Heart right ventricle (tissue), 16 donors: Measurements from ENCODE around the gene TASP1. TPM values are rescaled to one million over a fixed set of nuclear protein-coding genes. Genes with fewer than 3 reads are reported as not detected.

Experiments used
- ATAC-seq, 8 donors: fragments of 200-7000 bp; cut with Tn5 transposase; one replicate each; pipeline ENCODE4 v1.9.1; 2020; ENCODE audit warnings: mild to moderate bottlenecking in 8 of 8, moderate library complexity in 8 of 8, moderate number of reproducible peaks in 1 of 8
- DNase-seq, 2 donors: peaks; one replicate each; pipeline ENCODE4 v3.0.0-alpha.2; 2020
- H3K27ac ChIP-seq, 10 donors: fragments of 200-600 bp; sonication (generic) in 2 of 10; one replicate each; pipeline versions ENCODE4 v1.5.0 to v1.8.0; 2020 to 2022; ENCODE audit warnings: mild to moderate bottlenecking in 3 of 10
- H3K27me3 ChIP-seq, 7 donors: fragments of 200-600 bp; one replicate each; pipeline ENCODE4 v1.8.0; 2021 to 2022; ENCODE audit warnings: mild to moderate bottlenecking in 2 of 7
- H3K36me3 ChIP-seq, 9 donors: fragments of 200-600 bp; sonication (generic) in 1 of 9; one replicate each; pipeline versions ENCODE4 v1.5.0 to v1.8.0; 2020 to 2022; ENCODE audit warnings: mild to moderate bottlenecking in 2 of 9
- H3K4me1 ChIP-seq, 9 donors: fragments of 200-600 bp; sonication (generic) in 1 of 9; one replicate each; pipeline versions ENCODE4 v1.5.0 to v1.8.0; 2020 to 2022; ENCODE audit warnings: mild to moderate bottlenecking in 4 of 9
- H3K4me3 ChIP-seq, 10 donors: fragments of 200-600 bp; sonication (generic) in 2 of 10; one replicate each; pipeline versions ENCODE4 v1.5.0 to v1.8.0; 2020 to 2022; ENCODE audit warnings: mild to moderate bottlenecking in 7 of 10, moderate library complexity in 2 of 10
- H3K9me3 ChIP-seq, 11 donors: fragments of 200-600 bp in 10 of 11; sonication (generic) in 2 of 11; one replicate each; pipeline versions ENCODE4 v1.5.0 to v1.8.0; 2013 to 2022; ENCODE audit warnings: mild to moderate bottlenecking in 2 of 11, control low read depth in 1 of 11, moderate library complexity in 1 of 11
- WGBS, 2 donors: extraction: QIAGEN DNeasy Blood & Tissue Kit; methylation state at CpG; one replicate each; pipeline ENCODE4 v1.1.7; 2013; ENCODE audit warnings: inconsistent platforms in 1 of 2; 5-methylcytosine and 5-hydroxymethylcytosine counted together
- intact Hi-C, 10 donors: fragments of 100-400 bp; cut with DNase I; formaldehyde crosslinking; loops; one replicate each; pipeline versions ENCODE4 v1.11.1 to v1.14.2; 2022
- polyA plus RNA-seq, 2 donors: library from polyadenylated mRNA; stranded (reverse); fragments of 200-250 nt; gene quantifications; one replicate each; pipeline ENCODE4 v1.2.3, GENCODE V29; 2013
- total RNA-seq, 10 donors: library from RNA; stranded (reverse); fragmentation: NEBNext Ultra II Directional in 3 of 10; extraction: Animal tissue kit (Norgen Biotek cat#: 25700) in 3 of 10; gene quantifications; one replicate each; pipeline versions ENCODE4 v1.2.1 to v1.2.4, GENCODE V29; 2021 to 2023
- TF ChIP-seq, protein P1 (sequence below), 9 donors: fragments of 200-600 bp; sonication (generic) in 2 of 9; IDR thresholded peaks; one replicate each; pipeline versions ENCODE4 v1.5.0 to v1.8.0; 2021 to 2022; ENCODE audit warnings: antibody characterized with exemption in 9 of 9, mild to moderate bottlenecking in 5 of 9, moderate library complexity in 1 of 9
- donor health status: Arrhythmogenic right ventricular cardiomyopathy.
- donor health status: ischemic (EF 13 %, LVEDD 7.1; RV severe dilation, severe dysfunction).
- donor health status: healthy with polysubstance abuse.
- donor health status: DM: no; HTN: yes; CAD: no.
- donor health status: DM: no; HTN: no; CAD: no.
- donor health status: ischemic (EF 25% LVEDD 6.9; RV normal size, moderate dysfunction).
- donor health status: ischemic (EF 25% LVEDD 5.7; RV mildly dilated, moderate dysfunction).
- donor health status: healthy.
- donor health status: DM: yes; HTN: yes; CAD: no.
- donor health status: Ischemic cardiomyopathy.
- donor health status: ischemic (EF 35%, LVEDD 5.7; RV mildly dilated, moderate dysfunction).
- donor health status: nonischemic (EF 11% LVEDD 7.7; RV severe dilation, severe dysfunction).
- donor health status: DM: yes; HTN: yes; CAD: no.
- donor health status: PGD.
- donor health status: ischemic (EF 29% LVEDD 5.4; RV normal size, mild dysfunction).
- donor health status: nonischemic (EF 23%, LVEDD 6.1; RV moderate dilation, normal function).

TASP1 gene
- total and polyA plus RNA-seq, 12 donors: 2.1 to 8.5 (median 5.8) TPM

DNA sequence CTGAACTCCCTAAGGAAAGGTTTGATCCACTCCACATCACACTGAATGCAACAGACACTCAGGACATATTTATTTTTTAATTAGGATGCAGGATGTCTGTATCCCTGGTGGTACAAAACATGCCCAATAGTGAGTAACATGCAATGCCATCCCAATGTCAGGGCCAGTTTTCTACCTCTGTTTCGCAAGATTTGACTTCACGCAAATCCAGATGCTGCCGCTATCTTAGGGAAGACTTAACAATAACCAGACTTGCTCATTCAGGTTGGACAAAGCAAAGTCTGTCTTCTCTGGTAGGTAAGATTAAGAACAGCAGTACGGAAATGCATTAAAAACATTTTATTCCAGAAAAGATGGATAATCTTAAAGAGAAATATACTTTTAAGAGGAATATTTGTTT, 103.1 kb downstream of the TASP1 start:
- H3K36me3 ChIP-seq: peaks cover 0 to 24% (median 0%) of the 10 kb centered on the region in 9 donors
- TF ChIP-seq, protein P1, sequence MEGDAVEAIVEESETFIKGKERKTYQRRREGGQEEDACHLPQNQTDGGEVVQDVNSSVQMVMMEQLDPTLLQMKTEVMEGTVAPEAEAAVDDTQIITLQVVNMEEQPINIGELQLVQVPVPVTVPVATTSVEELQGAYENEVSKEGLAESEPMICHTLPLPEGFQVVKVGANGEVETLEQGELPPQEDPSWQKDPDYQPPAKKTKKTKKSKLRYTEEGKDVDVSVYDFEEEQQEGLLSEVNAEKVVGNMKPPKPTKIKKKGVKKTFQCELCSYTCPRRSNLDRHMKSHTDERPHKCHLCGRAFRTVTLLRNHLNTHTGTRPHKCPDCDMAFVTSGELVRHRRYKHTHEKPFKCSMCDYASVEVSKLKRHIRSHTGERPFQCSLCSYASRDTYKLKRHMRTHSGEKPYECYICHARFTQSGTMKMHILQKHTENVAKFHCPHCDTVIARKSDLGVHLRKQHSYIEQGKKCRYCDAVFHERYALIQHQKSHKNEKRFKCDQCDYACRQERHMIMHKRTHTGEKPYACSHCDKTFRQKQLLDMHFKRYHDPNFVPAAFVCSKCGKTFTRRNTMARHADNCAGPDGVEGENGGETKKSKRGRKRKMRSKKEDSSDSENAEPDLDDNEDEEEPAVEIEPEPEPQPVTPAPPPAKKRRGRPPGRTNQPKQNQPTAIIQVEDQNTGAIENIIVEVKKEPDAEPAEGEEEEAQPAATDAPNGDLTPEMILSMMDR (IDR thresholded peaks at IDR 0.05): no peak
- ATAC-seq (no peak), DNase-seq (no peak)
- H3K9me3 ChIP-seq: no peaks in the 10 kb centered on the region
- no peaks in the 10 kb centered on the region for H3K27me3 ChIP-seq
- H3K4me3 ChIP-seq: no peak overlapping the region
- no peaks in the 10 kb centered on the region for H3K4me1 ChIP-seq
- WGBS, 2 donors: 95 to 96% methylated on average over 4 of the region's 4 CpGs
- H3K27ac ChIP-seq: no peak overlapping the region
- intact Hi-C loops: no loop called here

DNA sequence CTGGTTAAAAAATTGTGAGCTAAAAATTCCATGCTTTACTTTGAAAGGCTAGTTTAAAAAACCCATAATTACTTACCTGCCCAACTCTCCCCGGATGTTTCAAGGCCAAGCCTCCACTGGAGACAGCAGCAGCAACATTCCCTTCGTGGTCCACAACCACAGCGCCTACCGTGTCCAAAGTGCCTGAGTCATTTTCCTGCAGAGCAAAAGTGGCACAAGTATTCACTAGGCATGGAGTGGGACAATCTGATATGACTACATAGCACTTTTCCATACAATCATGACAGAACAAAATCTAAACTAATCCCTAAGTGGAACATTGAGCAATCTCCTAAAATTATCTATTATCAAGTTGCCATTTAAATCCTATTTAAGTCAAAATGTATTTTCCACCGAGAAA, 104.8 kb downstream of the TASP1 start:
- Histone ChIP-seq H3K4me3 (no peak overlapping the region), H3K36me3 (peaks cover 0 to 24% (median 0%) of the 10 kb centered on the region in 9 donors), H3K27me3 (no peaks in the 10 kb centered on the region), H3K9me3 (no peaks in the 10 kb centered on the region), H3K27ac (no peak overlapping the region), H3K4me1 (no peaks in the 10 kb centered on the region)
- ATAC-seq (no peak), DNase-seq (no peak)
- intact Hi-C loops: no loop called here
- WGBS, 2 donors: 93 to 96% methylated on average over 5 of the region's 5 CpGs
- TF ChIP-seq, protein P1 (IDR thresholded peaks at IDR 0.05): no peak

DNA sequence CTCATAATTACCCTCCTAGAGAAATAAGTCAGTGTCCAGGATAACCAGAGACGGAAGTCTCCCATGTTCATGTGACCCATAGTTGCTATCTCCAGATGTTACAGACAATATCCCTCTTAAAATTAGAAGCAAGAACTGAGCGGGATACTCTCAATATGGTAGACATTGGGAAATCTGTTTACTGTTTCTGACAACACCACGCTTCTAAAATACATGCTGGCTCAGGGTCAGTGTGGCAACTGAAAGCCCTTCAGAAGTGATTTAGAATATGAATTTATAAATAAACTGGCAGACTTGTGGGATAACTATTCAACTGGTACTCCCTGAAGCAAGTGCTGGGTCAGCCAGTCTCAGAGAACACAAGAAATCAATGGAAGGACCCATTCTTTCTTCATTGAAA, 108.6 kb downstream of the TASP1 start:
- Histone ChIP-seq H3K36me3 (peaks cover 0 to 45% (median 6%) of the 10 kb centered on the region in 9 donors), H3K27ac (no peak overlapping the region), H3K4me3 (no peak overlapping the region), H3K9me3 (no peaks in the 10 kb centered on the region), H3K4me1 (no peaks in the 10 kb centered on the region), H3K27me3 (no peaks in the 10 kb centered on the region)
- DNase-seq (no peak), ATAC-seq (no peak)
- 89 to 94% methylated on average over 3 of the region's 3 CpGs for WGBS, 2 donors
- TF ChIP-seq, protein P1 (IDR thresholded peaks at IDR 0.05): no peak
- intact Hi-C loops: no loop called here

DNA sequence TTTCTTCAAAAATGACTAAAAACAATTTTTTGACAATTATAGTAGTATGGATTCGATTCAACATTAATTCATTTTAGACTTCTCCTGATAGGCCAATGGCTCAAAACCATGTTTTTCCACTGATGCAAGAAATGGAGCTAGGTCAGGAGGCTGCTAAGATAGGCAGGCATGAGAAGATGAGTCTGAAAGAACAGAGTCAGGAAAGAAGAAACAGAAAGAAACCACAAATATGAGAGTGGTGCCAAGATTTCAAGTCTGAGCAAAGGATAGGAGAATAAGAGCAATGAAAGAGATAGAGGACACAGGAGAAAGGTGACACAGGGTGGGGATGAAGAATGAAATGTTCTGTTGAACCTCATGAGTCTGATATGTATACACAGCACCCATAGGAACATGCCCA, 112.2 kb downstream of the TASP1 start:
- Histone ChIP-seq H3K36me3 (peaks cover 0 to 53% (median 6%) of the 10 kb centered on the region in 9 donors), H3K9me3 (no peaks in the 10 kb centered on the region), H3K27me3 (no peaks in the 10 kb centered on the region), H3K4me1 (no peaks in the 10 kb centered on the region), H3K27ac (no peak overlapping the region), H3K4me3 (no peak overlapping the region)
- TF ChIP-seq, protein P1 (IDR thresholded peaks at IDR 0.05): no peak
- ATAC-seq: no peak
- no peak for DNase-seq
- 98% methylated on average over 1 of the region's 1 CpG for WGBS, 2 donors
- intact Hi-C loops: no loop called here
